ENCODE data around the gene INSRR. TPM values are rescaled to one million over a fixed set of nuclear protein-coding genes. Genes with fewer than 3 reads are reported as not detected.

The INSRR gene
- total RNA-seq, 1 donor from 2014 or later = not detected

GRCh38 chr1:156795374-156795733 lies 63.6 kb downstream of the INSRR start:
- ATAC-seq = no peak
- Histone ChIP-seq H3K27ac (no peak overlapping the region), H3K9me3 (no peaks in the 10 kb centered on the region), H3K4me3 (no peak overlapping the region), H3K27me3 (ENCODE audit: low read depth) (no peaks in the 10 kb centered on the region), H3K4me1 (no peaks in the 10 kb centered on the region), H3K36me3 (peaks cover 100% of the 10 kb centered on the region)
- DNase-seq = no peak
- intact Hi-C loops (cut with DNase I) = no loop called here
- no peak for TF ChIP-seq CTCF (IDR thresholded peaks at IDR 0.05)

- DNase-seq = no peak
- no peak for ATAC-seq
- intact Hi-C loops (cut with DNase I) = no loop called here
- no peak overlapping the region for H3K4me3 ChIP-seq
- no peak for TF ChIP-seq CTCF (IDR thresholded peaks at IDR 0.05)
- H3K27me3 ChIP-seq (ENCODE audit: low read depth) = no peaks in the 10 kb centered on the region
- peaks cover 100% of the 10 kb centered on the region for H3K36me3 ChIP-seq
- no peaks in the 10 kb centered on the region for H3K9me3 ChIP-seq
- no peaks in the 10 kb centered on the region for H3K4me1 ChIP-seq
- no peak overlapping the region for H3K27ac ChIP-seq
Observed at GRCh38 chr1:156794506-156795373, 64.2 kb downstream of the INSRR start.

Other genes with a start within 250 kb of the INSRR start
- gene HAPLN2, start 239.7 kb downstream of the INSRR start, total RNA-seq = 0.21 TPM
- gene BCAN, start 217.0 kb downstream of the INSRR start, total RNA-seq = not detected
- 39.8 TPM for gene NES, start 181.7 kb downstream of the INSRR start, total RNA-seq
- 2.1 TPM for gene CRABP2, start 153.5 kb downstream of the INSRR start, total RNA-seq
- gene METTL25B, start 130.6 kb downstream of the INSRR start, total RNA-seq = 41.0 TPM
- 22.6 TPM for gene ISG20L2, start 130.4 kb downstream of the INSRR start, total RNA-seq
- gene MRPL24, start 118.0 kb downstream of the INSRR start, total RNA-seq = 43.7 TPM
- gene HDGF, start 107.4 kb downstream of the INSRR start, total RNA-seq = 146 TPM
- 51.9 TPM for gene PRCC, start 91.6 kb downstream of the INSRR start, total RNA-seq
- 3.5 TPM for gene SH2D2A, start 42.3 kb downstream of the INSRR start, total RNA-seq
- gene NTRK1, start 1.7 kb upstream of the INSRR start, total RNA-seq = 1.9 TPM
- 14.8 TPM for gene PEAR1, start 34.6 kb upstream of the INSRR start, total RNA-seq
- gene LRRC71, start 61.5 kb upstream of the INSRR start, total RNA-seq = 5.3 TPM
- 54.5 TPM for gene ARHGEF11, start 186.6 kb upstream of the INSRR start, total RNA-seq
- gene ETV3L, start 240.7 kb upstream of the INSRR start, total RNA-seq = not detected